WERI-Rb-1 (cell line): ENCODE results near the gene KCNH5.

Source experiments
- DNase-seq: peaks from one replicate; pipeline ENCODE4 v3.0.0-alpha.2; 2020
- H3K27ac ChIP-seq: fragments of 250-450 bp; sonication (Bioruptor Pico); 2 replicates; pipeline ENCODE4 v1.5.1; 2020; ENCODE audit warnings: mild to moderate bottlenecking, moderate library complexity
- H3K27me3 ChIP-seq: fragments of 250-450 bp; sonication (Bioruptor Pico); 2 replicates; pipeline ENCODE4 v1.5.1; 2021; ENCODE audit warnings: mild to moderate bottlenecking, low read depth, moderate library complexity; ENCODE audit not compliant: insufficient read depth, severe bottlenecking
- H3K36me3 ChIP-seq: fragments of 250-450 bp; sonication (Bioruptor Pico); 2 replicates; pipeline ENCODE4 v1.5.1; 2020; ENCODE audit warnings: mild to moderate bottlenecking, moderate library complexity
- H3K4me3 ChIP-seq: 2 replicates; pipeline ENCODE4 v1.5.1; 2011; ENCODE audit warnings: low read depth, mild to moderate bottlenecking, control low read depth, low read length
- H3K9me3 ChIP-seq: fragments of 250-450 bp; sonication (Bioruptor Pico); 2 replicates; pipeline ENCODE4 v1.5.1; 2021; ENCODE audit warnings: mild to moderate bottlenecking, moderate library complexity; ENCODE audit not compliant: severe bottlenecking
- CTCF ChIP-seq: IDR thresholded peaks from 2 replicates; pipeline ENCODE4 v1.5.1; 2011; ENCODE audit warnings: low read depth, mild to moderate bottlenecking, control low read depth, inconsistent platforms, low read length

KCNH5 gene

GRCh38 chr14:62889364-62889763 is 155.9 kb downstream of the KCNH5 start:
- Histone ChIP-seq H3K27ac (no peak overlapping the region), H3K4me3 (no peak overlapping the region), H3K9me3 (no peaks in the 10 kb centered on the region), H3K27me3 (no peaks in the 10 kb centered on the region), H3K36me3 (no peaks in the 10 kb centered on the region)
- TF ChIP-seq CTCF: no peak
- DNase-seq: no peak

- no peaks in the 10 kb centered on the region for H3K27me3 ChIP-seq
Measured at GRCh38 chr14:62886461-62886860, 158.8 kb downstream of the KCNH5 start.

GRCh38 chr14:62885451-62885850 is 159.8 kb downstream of the KCNH5 start:
- Histone ChIP-seq H3K36me3 (no peaks in the 10 kb centered on the region), H3K27me3 (no peaks in the 10 kb centered on the region), H3K9me3 (no peaks in the 10 kb centered on the region), H3K27ac (no peak overlapping the region), H3K4me3 (no peak overlapping the region)
- no peak for DNase-seq
- TF ChIP-seq CTCF: no peak

More at GRCh38 chr14:62886461-62886860, 158.8 kb downstream of the KCNH5 start:
- TF ChIP-seq CTCF: no peak
- no peak for DNase-seq
- Histone ChIP-seq H3K9me3 (no peaks in the 10 kb centered on the region), H3K4me3 (no peak overlapping the region), H3K36me3 (no peaks in the 10 kb centered on the region), H3K27ac (no peak overlapping the region)

- Histone ChIP-seq H3K4me3 (no peak overlapping the region), H3K36me3 (no peaks in the 10 kb centered on the region), H3K9me3 (no peaks in the 10 kb centered on the region), H3K27ac (no peak overlapping the region), H3K27me3 (no peaks in the 10 kb centered on the region)
- no peak for TF ChIP-seq CTCF
- DNase-seq: no peak
Measured at GRCh38 chr14:62882967-62883366, 162.3 kb downstream of the KCNH5 start.

GRCh38 chr14:62866376-62866775 is 178.9 kb downstream of the KCNH5 start:
- H3K36me3 ChIP-seq: no peaks in the 10 kb centered on the region

More at GRCh38 chr14:62866376-62866775, 178.9 kb downstream of the KCNH5 start:
- Histone ChIP-seq H3K27me3 (no peaks in the 10 kb centered on the region), H3K4me3 (no peak overlapping the region), H3K27ac (no peak overlapping the region), H3K9me3 (no peaks in the 10 kb centered on the region)
- DNase-seq: no peak
- TF ChIP-seq CTCF: no peak
